ENCODE data around the gene CDH4.
"Not testable (repeated sequence)": the region's sequence is repeated elsewhere in the genome, so short reads cannot be mapped to it uniquely, and the experiment has no call there.

The CDH4 gene

GRCh38 chr20:61841551-61841950, 589.5 kb downstream of the CDH4 start:
- no peak for DNase-seq (ENCODE audit: low read depth in 2 of 2)

- DNase-seq (ENCODE audit: low read depth in 2 of 2), result no peak
Observed at GRCh38 chr20:61841966-61842365, 589.9 kb downstream of the CDH4 start.

- DNase-seq (ENCODE audit: low read depth in 2 of 2), result no peak
Observed at GRCh38 chr20:61844621-61845020, 592.6 kb downstream of the CDH4 start.

GRCh38 chr20:61845233-61845671, 593.2 kb downstream of the CDH4 start:
- DNase-seq (ENCODE audit: low read depth in 2 of 2), result no peak

- no peak for DNase-seq (ENCODE audit: low read depth in 2 of 2)
Observed at GRCh38 chr20:61846074-61846473, 594.0 kb downstream of the CDH4 start.

GRCh38 chr20:61846741-61847419, 594.8 kb downstream of the CDH4 start:
- DNase-seq (ENCODE audit: low read depth in 2 of 2), result no peak

- DNase-seq (ENCODE audit: low read depth in 2 of 2), result no peak
Observed at GRCh38 chr20:61847420-61847748, 595.3 kb downstream of the CDH4 start.

- DNase-seq (ENCODE audit: low read depth in 2 of 2), result no peak
Observed at GRCh38 chr20:61847986-61848385, 595.9 kb downstream of the CDH4 start.

- no peak for DNase-seq (ENCODE audit: low read depth in 2 of 2)
Observed at GRCh38 chr20:61848851-61849250, 596.8 kb downstream of the CDH4 start.

- no peak for DNase-seq (ENCODE audit: low read depth in 2 of 2)
Observed at GRCh38 chr20:61849376-61849775, 597.3 kb downstream of the CDH4 start.

- no peak for DNase-seq (ENCODE audit: low read depth in 2 of 2)
Observed at GRCh38 chr20:61849822-61850221, 597.8 kb downstream of the CDH4 start.

- no peak for DNase-seq (ENCODE audit: low read depth in 2 of 2)
Observed at GRCh38 chr20:61850457-61850856, 598.4 kb downstream of the CDH4 start.

- no peak for DNase-seq (ENCODE audit: low read depth in 2 of 2)
Observed at GRCh38 chr20:61850926-61851900, 599.2 kb downstream of the CDH4 start.

GRCh38 chr20:61852268-61853072, 600.4 kb downstream of the CDH4 start:
- no peak for DNase-seq (ENCODE audit: low read depth in 2 of 2)

- DNase-seq (ENCODE audit: low read depth in 2 of 2), result no peak
Observed at GRCh38 chr20:61853073-61854005, 601.3 kb downstream of the CDH4 start.

GRCh38 chr20:61854538-61854937, 602.5 kb downstream of the CDH4 start:
- DNase-seq (ENCODE audit: low read depth in 2 of 2), result not testable (repeated sequence)

- DNase-seq (ENCODE audit: low read depth in 2 of 2), result no peak
Observed at GRCh38 chr20:61855286-61855685, 603.2 kb downstream of the CDH4 start.

GRCh38 chr20:61856626-61857413, 604.8 kb downstream of the CDH4 start:
- no peak for DNase-seq (ENCODE audit: low read depth in 2 of 2)

GRCh38 chr20:61857414-61857775, 605.3 kb downstream of the CDH4 start:
- DNase-seq (ENCODE audit: low read depth in 2 of 2), result no peak

GRCh38 chr20:61857884-61858283, 605.8 kb downstream of the CDH4 start:
- no peak for DNase-seq (ENCODE audit: low read depth in 2 of 2)
